GM12878 (cell line): Measurements from ENCODE around the gene ANKRD13B. TPM values are rescaled to one million over a fixed set of nuclear protein-coding genes. Genes with fewer than 3 reads are reported as not detected.

Experiments used
- ATAC-seq: fragments of 200-7000 bp; cut with Tn5 transposase; 3 replicates; pipeline ENCODE4 v1.9.1; 2020; ENCODE audit warnings: mild to moderate bottlenecking, moderate library complexity
- BruUV-seq: library from RNA; stranded (reverse); fragments of 400-500 nt; replicated peaks from 2 replicates; lab custom pipeline; 2021; lab: Mats Ljungman, UMichigan
- CTCF ChIA-PET: fragments of 300-600 bp; sonication (Branson Sonifier 250); formaldehyde crosslinking; extraction: SDS; loops from one replicate; lab custom pipeline; 2021; ENCODE audit warnings: inconsistent platforms; lab: Yijun Ruan, JAX
- POLR2A ChIA-PET: fragments of 350-600 bp; formaldehyde crosslinking; extraction: SDS; loops from one replicate; lab custom pipeline; 2021; ENCODE audit warnings: inconsistent platforms; lab: Charles Lee
- RAD21 ChIA-PET: fragments of 300-600 bp; sonication (Branson Sonifier 250); formaldehyde crosslinking; loops from one replicate; lab custom pipeline; 2023; ENCODE audit warnings: antibody characterized with exemption; ENCODE audit not compliant: unreplicated experiment; lab: Charles Lee
- SMC1A ChIA-PET: fragments of 300-600 bp; sonication (Branson Sonifier 250); formaldehyde crosslinking; loops from one replicate; lab custom pipeline; 2023; ENCODE audit not compliant: unreplicated experiment, uncharacterized antibody; lab: Charles Lee
- DNase-seq: peaks from one replicate; pipeline ENCODE4 v3.0.0-alpha.2; 2011; ENCODE audit warnings: low read depth, low spot score
- FAIRE-seq: peaks from 3 replicates; lab custom pipeline; 2011; peaks lifted over from hg19 to GRCh38; lab: Jason Lieb, UNC
- H2AFZ ChIP-seq: 2 replicates; pipeline ENCODE4 v1.6.0; 2011; ENCODE audit warnings: low read depth, low read length, control low read depth; ENCODE audit not compliant: control insufficient read depth
- H3K27ac ChIP-seq: 2 replicates; pipeline ENCODE4 v1.5.1; 2011; ENCODE audit warnings: control low read depth; ENCODE audit not compliant: control insufficient read depth, insufficient read depth
- H3K27me3 ChIP-seq, 2 experiments: replicated peaks in 1 of 2; 2 replicates each; pipeline versions ENCODE4 v1.6.0 to v1.6.1; 2011; ENCODE audit warnings: low read length in 1 of 2; ENCODE audit not compliant: control insufficient read depth in 2 of 2, insufficient read depth in 2 of 2
- H3K36me3 ChIP-seq, 2 experiments: 2 replicates each; pipeline ENCODE4 v1.5.1; 2011; ENCODE audit warnings: low read length in 1 of 2; ENCODE audit not compliant: control insufficient read depth in 2 of 2, insufficient read depth in 2 of 2
- H3K4me1 ChIP-seq: 2 replicates; pipeline ENCODE4 v1.6.1; 2011; ENCODE audit warnings: mild to moderate bottlenecking, low read length, moderate library complexity, mixed read lengths; ENCODE audit not compliant: control insufficient read depth, insufficient read depth
- H3K4me2 ChIP-seq: 2 replicates; pipeline ENCODE4 v1.6.0; 2011; ENCODE audit warnings: control low read depth; ENCODE audit not compliant: control insufficient read depth, insufficient read depth
- H3K4me3 ChIP-seq: fragments of 200-600 bp; sonication (generic); 2 replicates; pipeline ENCODE4 v1.5.1; 2016
- H3K79me2 ChIP-seq: 2 replicates; pipeline ENCODE4 v1.6.0; 2011; ENCODE audit warnings: low read length; ENCODE audit not compliant: control insufficient read depth, insufficient read depth
- H3K9ac ChIP-seq: 2 replicates; pipeline ENCODE4 v1.8.0; 2011; ENCODE audit warnings: low read length, control low read depth, mixed read lengths; ENCODE audit not compliant: control insufficient read depth, insufficient read depth
- H3K9me3 ChIP-seq: replicated peaks from 3 replicates; pipeline ENCODE4 v1.5.1; 2011; ENCODE audit warnings: mild to moderate bottlenecking, low read length; ENCODE audit not compliant: control insufficient read depth, insufficient read depth
- H4K20me1 ChIP-seq: 2 replicates; pipeline ENCODE4 v1.6.0; 2011; ENCODE audit not compliant: control insufficient read depth, insufficient read depth
- FOXM1 ChIP-seq: IDR thresholded peaks from 2 replicates; pipeline ENCODE4 v1.6.1; 2012; ENCODE audit warnings: low read depth, mild to moderate bottlenecking, inconsistent platforms, low read length, moderate library complexity
- HDAC2 ChIP-seq: fragments of 200-600 bp; sonication (generic); IDR thresholded peaks from 2 replicates; pipeline ENCODE4 v1.6.1; 2017
- SIX5 ChIP-seq: IDR thresholded peaks from 2 replicates; pipeline ENCODE4 v1.6.1; 2011; ENCODE audit warnings: mild to moderate bottlenecking, low read depth, low read length, moderate library complexity; ENCODE audit not compliant: severe bottlenecking
- TBL1XR1 ChIP-seq: IDR thresholded peaks from 2 replicates; pipeline ENCODE4 v1.6.1; 2012; ENCODE audit warnings: low read depth, low read length, improper control_type of control experiment
- WGBS: methylation state at CpG from one replicate; pipeline ENCODE4 v1.1.6; 2016; ENCODE audit warnings: low lambda C conversion rate; ENCODE audit not compliant: insufficient replicate concordance, insufficient coverage; ENCODE audit errors: missing lambda C conversion rate; 5-methylcytosine and 5-hydroxymethylcytosine counted together
- in situ Hi-C: fragments of 300-500 bp; cut with MboI; formaldehyde crosslinking; loops from 9 replicates; pipeline ENCODE4 v1.14.3; 2018; ENCODE audit warnings: mixed read lengths
- intact Hi-C: fragments of 100-400 bp; cut with micrococcal nuclease; formaldehyde crosslinking; loops from one replicate; pipeline ENCODE4 v1.14.2; 2022; ENCODE audit not compliant: unreplicated experiment
- polyA plus RNA-seq, 11 experiments: library from polyadenylated mRNA; depleted of rRNA in 4 of 11; unstranded in 6 of 11; stranded (reverse) in 5 of 11; fragments of >200 nt; fragmentation: Nextera tagmentation in 4 of 11; fragmentation: Illumina TruSeq in 1 of 11; extraction: Ambion mirVana in 4 of 11; extraction: Trizol in 1 of 11; gene quantifications; 1 replicate in 1 of 11; 2 replicates in 10 of 11; pipeline versions ENCODE4 v1.2.1 to v1.2.3, GENCODE V29; 2011 to 2016; ENCODE audit warnings: inconsistent platforms in 2 of 11, missing spikeins in 2 of 11, low read depth in 1 of 11
- total RNA-seq, 4 experiments: library from RNA; depleted of rRNA in 3 of 4; stranded (reverse); fragments of >200 nt in 3 of 4; fragmentation: Illumina TruSeq in 1 of 4; extraction: Trizol in 1 of 4; gene quantifications; 2 replicates each; pipeline versions ENCODE4 v1.2.1 to v1.2.3, GENCODE V29; 2013 to 2021
- TF ChIP-seq, protein P1 (sequence below): fragments of 450-650 bp; IDR thresholded peaks from 2 replicates; pipeline ENCODE4 v1.6.1; 2018; ENCODE audit warnings: mild to moderate bottlenecking, low read depth, moderate library complexity; ENCODE audit not compliant: partially characterized antibody

The ANKRD13B gene
- total and polyA plus RNA-seq, 10 of the 15 experiments (the other 5 are each of a cell fraction or from before 2014, with no cell fraction given): 0.18 to 15.0 (median 2.8) TPM

DNA sequence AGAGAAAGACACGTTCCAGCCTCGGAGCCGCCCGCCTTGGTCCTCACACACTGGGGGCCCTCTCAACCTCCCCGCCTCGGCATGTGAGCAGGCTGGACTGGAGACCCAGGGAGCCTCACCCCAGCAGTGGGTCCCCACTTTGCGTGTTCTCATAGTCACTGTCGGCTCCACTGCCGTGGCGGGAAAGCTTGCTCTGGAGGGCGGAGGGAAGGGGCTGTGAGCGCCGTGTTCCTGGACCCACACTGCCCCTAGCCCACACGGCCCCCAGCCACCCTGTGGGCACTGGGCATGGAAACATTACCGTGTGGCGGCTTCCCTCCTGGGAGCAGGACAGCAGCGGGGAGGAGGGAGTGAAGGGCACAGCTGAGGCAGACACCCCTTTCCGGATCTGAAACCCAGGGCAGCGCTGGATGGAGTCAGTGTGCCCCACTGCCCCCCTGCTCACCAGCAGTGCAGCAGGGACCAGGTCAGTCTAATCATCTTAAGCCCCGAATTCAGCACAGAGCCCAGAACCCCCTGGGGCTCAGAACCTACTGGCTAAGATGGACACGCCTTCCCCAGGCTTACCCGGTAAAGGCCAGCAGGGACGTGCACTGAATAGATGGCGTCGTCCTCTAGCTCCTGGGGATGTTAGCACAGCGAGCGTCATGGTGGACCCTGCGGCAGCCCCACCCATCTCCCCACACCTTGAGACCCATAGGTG, 17.3 kb upstream of the ANKRD13B start:
- BruUV-seq: no TSS peak
- Histone ChIP-seq H3K4me1 (0 out of 2 replicates have a peak, but pooled peaks cover 7% of the 10 kb centered on the region), H2AFZ (no peak overlapping the region), H3K27ac (no peak overlapping the region), H3K36me3 (peaks cover 8 to 19% of the 10 kb centered on the region in 2 experiments; a peak in 3 of 4 replicates), H3K9ac (no peak overlapping the region), H4K20me1 (no peaks in the 10 kb centered on the region), H3K4me3 (no peak overlapping the region), H3K27me3 (no peaks in the 10 kb centered on the region), H3K79me2 (no peaks in the 10 kb centered on the region), H3K4me2 (no peak overlapping the region), H3K9me3 (no peaks in the 10 kb centered on the region)
- ATAC-seq (no peak), FAIRE-seq (no peak), DNase-seq (no peak)
- CTCF ChIA-PET: interaction anchor here (0.8 to 2.4 kb wide), 3 partner anchors 12 to 17 kb away, joined by 3 to 15 read pairs (median 3); partner anchors contain the start of gene ANKRD13B
- TF ChIP-seq, protein P1, sequence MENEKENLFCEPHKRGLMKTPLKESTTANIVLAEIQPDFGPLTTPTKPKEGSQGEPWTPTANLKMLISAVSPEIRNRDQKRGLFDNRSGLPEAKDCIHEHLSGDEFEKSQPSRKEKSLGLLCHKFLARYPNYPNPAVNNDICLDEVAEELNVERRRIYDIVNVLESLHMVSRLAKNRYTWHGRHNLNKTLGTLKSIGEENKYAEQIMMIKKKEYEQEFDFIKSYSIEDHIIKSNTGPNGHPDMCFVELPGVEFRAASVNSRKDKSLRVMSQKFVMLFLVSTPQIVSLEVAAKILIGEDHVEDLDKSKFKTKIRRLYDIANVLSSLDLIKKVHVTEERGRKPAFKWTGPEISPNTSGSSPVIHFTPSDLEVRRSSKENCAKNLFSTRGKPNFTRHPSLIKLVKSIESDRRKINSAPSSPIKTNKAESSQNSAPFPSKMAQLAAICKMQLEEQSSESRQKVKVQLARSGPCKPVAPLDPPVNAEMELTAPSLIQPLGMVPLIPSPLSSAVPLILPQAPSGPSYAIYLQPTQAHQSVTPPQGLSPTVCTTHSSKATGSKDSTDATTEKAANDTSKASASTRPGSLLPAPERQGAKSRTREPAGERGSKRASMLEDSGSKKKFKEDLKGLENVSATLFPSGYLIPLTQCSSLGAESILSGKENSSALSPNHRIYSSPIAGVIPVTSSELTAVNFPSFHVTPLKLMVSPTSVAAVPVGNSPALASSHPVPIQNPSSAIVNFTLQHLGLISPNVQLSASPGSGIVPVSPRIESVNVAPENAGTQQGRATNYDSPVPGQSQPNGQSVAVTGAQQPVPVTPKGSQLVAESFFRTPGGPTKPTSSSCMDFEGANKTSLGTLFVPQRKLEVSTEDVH: no peak
- TF ChIP-seq SIX5: no peak
- no peak for TF ChIP-seq FOXM1
- no peak for TF ChIP-seq TBL1XR1
- no peak for TF ChIP-seq HDAC2
- SMC1A ChIA-PET: interaction anchor here (1.3 to 1.5 kb wide), 2 partner anchors 42 to 206 kb away, joined by 3 to 4 read pairs; no protein-coding TSS in a partner anchor
- WGBS: 89% methylated on average over 28 of the region's 28 CpGs
- intact Hi-C loops (no loop called here), in situ Hi-C loops (no loop called here)
- POLR2A ChIA-PET: interaction anchor here (1.0 kb wide), 1 partner anchor 13 kb away, joined by 4 read pairs; no protein-coding TSS in a partner anchor
- RAD21 ChIA-PET: interaction anchor here (2.3 kb wide), 1 partner anchor 16 kb away, joined by 9 read pairs; no protein-coding TSS in a partner anchor
